CD4-positive, alpha-beta T cell treated with Interleukin-6 for 4 hours (primary cell): ENCODE data around the gene ST7L.

Experiments used
- DNase-seq: peaks from one replicate; pipeline ENCODE4 v3.0.0-alpha.2; 2020; ENCODE audit warnings: mixed read lengths

ST7L gene

GRCh38 chr1:112478314-112478713 lies 140.6 kb downstream of the ST7L start:
- DNase-seq = no peak

GRCh38 chr1:112477550-112477949 lies 141.4 kb downstream of the ST7L start:
- DNase-seq = no peak
